HCT116 (cell line): ENCODE measurements around the gene SLC17A8. TPM values are rescaled to one million over a fixed set of nuclear protein-coding genes. Genes with fewer than 3 reads are reported as not detected.

Source experiments
- ATAC-seq: fragments of 200-7000 bp; cut with Tn5 transposase; 2 replicates; pipeline ENCODE4 v1.9.1; 2020; ENCODE audit warnings: mild to moderate bottlenecking, moderate library complexity
- BruUV-seq: library from RNA; stranded (reverse); fragments of 400-500 nt; replicated peaks from 2 replicates; lab custom pipeline; 2021; lab: Mats Ljungman, UMichigan
- CTCF ChIA-PET: fragments of 300-600 bp; sonication (Branson Sonifier 250); formaldehyde crosslinking; loops from one replicate; lab custom pipeline; 2021; ENCODE audit warnings: antibody characterized with exemption; lab: Charles Lee
- POLR2A ChIA-PET: fragments of 300-600, 350-600 bp; sonication (Branson Sonifier 250); formaldehyde crosslinking; loops from one replicate; lab custom pipeline; 2021; ENCODE audit warnings: antibody characterized with exemption; lab: Charles Lee
- RAD21 ChIA-PET, 2 experiments: fragments of 300-600 bp; sonication (Branson Sonifier 250); formaldehyde crosslinking; loops; one replicate each; lab custom pipeline; 2023; ENCODE audit warnings: low total read pairs in 2 of 2; ENCODE audit not compliant: uncharacterized antibody in 2 of 2, unreplicated experiment in 2 of 2, low non-redundant PET in 1 of 2; lab: Charles Lee
- DNase-seq: peaks from one replicate; pipeline ENCODE4 v3.0.0-alpha.2; 2010; ENCODE audit warnings: low read depth, low spot score
- H2AFZ ChIP-seq: fragments of 200-600 bp; shearing (Covaris generic), sonication (generic); 2 replicates; pipeline ENCODE4 v1.6.1; 2017; ENCODE audit warnings: low read depth, mixed run types, mixed read lengths, antibody characterized with exemption, low read length; ENCODE audit not compliant: poor library complexity, severe bottlenecking
- H3K27ac ChIP-seq: 2 replicates; pipeline ENCODE4 v1.5.1; 2012; ENCODE audit warnings: low read depth, low read length
- H3K27me3 ChIP-seq: fragments of 200-600 bp; sonication (generic); 2 replicates; pipeline ENCODE4 v1.6.1; 2016; ENCODE audit warnings: mixed run types, low read length, mixed read lengths; ENCODE audit not compliant: insufficient read depth
- H3K36me3 ChIP-seq, 2 experiments: fragments of 200-500 bp in 1 of 2; fragments of 200-600 bp in 1 of 2; sonication (Bioruptor generic) in 1 of 2; sonication (generic) in 1 of 2; 2 replicates each; pipeline versions ENCODE4 v1.5.1 to v1.6.1; 2014 to 2016; ENCODE audit warnings: low read length in 2 of 2, inconsistent platforms in 1 of 2, mixed read lengths in 1 of 2, mixed run types in 1 of 2; ENCODE audit not compliant: insufficient read depth in 2 of 2, control insufficient read depth in 1 of 2
- H3K4me1 ChIP-seq, 2 experiments: fragments of 200-600 bp in 1 of 2; sonication (generic) in 1 of 2; 2 replicates each; pipeline versions ENCODE4 v1.5.1 to v1.6.1; 2012 to 2017; ENCODE audit warnings: low read length in 2 of 2, inconsistent platforms in 1 of 2, mild to moderate bottlenecking in 1 of 2, mixed read lengths in 1 of 2, mixed run types in 1 of 2, moderate library complexity in 1 of 2; ENCODE audit not compliant: insufficient read depth in 2 of 2, control insufficient read depth in 1 of 2
- H3K4me2 ChIP-seq: fragments of 200-600 bp; sonication (generic); 2 replicates; pipeline ENCODE4 v1.6.1; 2017; ENCODE audit warnings: mixed run types, low read length, mixed read lengths
- H3K4me3 ChIP-seq, 2 experiments: fragments of 200-600 bp in 1 of 2; sonication (generic) in 1 of 2; replicated peaks in 1 of 2; 2 replicates each; pipeline ENCODE4 v1.5.1; 2011 to 2016; ENCODE audit warnings: low read length in 2 of 2, control low read depth in 1 of 2, low read depth in 1 of 2, mild to moderate bottlenecking in 1 of 2, mixed read lengths in 1 of 2, mixed run types in 1 of 2
- H3K79me2 ChIP-seq: fragments of 200-600 bp; sonication (generic); 2 replicates; pipeline ENCODE4 v1.6.1; 2017; ENCODE audit warnings: mild to moderate bottlenecking, mixed run types, low read length, moderate library complexity, mixed read lengths; ENCODE audit not compliant: insufficient read depth
- H3K9ac ChIP-seq: fragments of 200-600 bp; sonication (generic); 2 replicates; pipeline ENCODE4 v1.6.1; 2016; ENCODE audit warnings: low read length, mixed read lengths
- H3K9me2 ChIP-seq: fragments of 200-600 bp; sonication (generic), shearing (Covaris generic); 2 replicates; pipeline ENCODE4 v1.6.1; 2017; ENCODE audit warnings: mixed run types, mild to moderate bottlenecking, moderate library complexity; ENCODE audit not compliant: insufficient read depth
- H3K9me3 ChIP-seq, 2 experiments: fragments of 200-500 bp in 1 of 2; fragments of 200-600 bp in 1 of 2; sonication (Bioruptor generic) in 1 of 2; sonication (generic) in 1 of 2; 2 replicates each; pipeline ENCODE4 v1.6.1; 2014 to 2017; ENCODE audit warnings: low read length in 2 of 2, mixed read lengths in 2 of 2, inconsistent platforms in 1 of 2, low read depth in 1 of 2, mild to moderate bottlenecking in 1 of 2, mixed run types in 1 of 2, moderate library complexity in 1 of 2; ENCODE audit not compliant: control insufficient read depth in 1 of 2, insufficient read depth in 1 of 2
- H4K20me1 ChIP-seq: fragments of 200-600 bp; sonication (generic), shearing (Covaris generic); 2 replicates; pipeline ENCODE4 v1.6.1; 2017; ENCODE audit warnings: mixed run types, mild to moderate bottlenecking, moderate library complexity; ENCODE audit not compliant: insufficient read depth
- ELF1 ChIP-seq: IDR thresholded peaks from 2 replicates; pipeline ENCODE4 v1.6.1; 2012; ENCODE audit warnings: low read depth, borderline replicate concordance
- EZH2 ChIP-seq: fragments of 200-600 bp; sonication (generic); IDR thresholded peaks from 2 replicates; pipeline ENCODE4 v1.6.1; 2017; ENCODE audit warnings: antibody characterized with exemption, mixed run types
- FOSL1 ChIP-seq: IDR thresholded peaks from 2 replicates; pipeline ENCODE4 v1.6.1; 2012; ENCODE audit warnings: low read depth
- JUND ChIP-seq: IDR thresholded peaks from 2 replicates; pipeline ENCODE4 v1.6.1; 2012
- MAX ChIP-seq: IDR thresholded peaks from 2 replicates; pipeline ENCODE4 v1.6.1; 2012
- POLR2A ChIP-seq: IDR thresholded peaks from 2 replicates; pipeline ENCODE4 v1.7.0; 2011; ENCODE audit warnings: borderline replicate concordance; ENCODE audit not compliant: insufficient read depth, insufficient read length; ENCODE audit errors: extremely low read depth
- POLR2AphosphoS5 ChIP-seq: IDR thresholded peaks from 2 replicates; pipeline ENCODE4 v1.6.1; 2011; ENCODE audit warnings: mild to moderate bottlenecking, low read depth, low read length, moderate library complexity
- RAD21 ChIP-seq: IDR thresholded peaks from 2 replicates; pipeline ENCODE4 v1.6.1; 2012; ENCODE audit warnings: low read depth, mild to moderate bottlenecking
- SIN3A ChIP-seq: IDR thresholded peaks from 2 replicates; pipeline ENCODE4 v1.6.1; 2012; ENCODE audit warnings: low read depth
- SP1 ChIP-seq: IDR thresholded peaks from 2 replicates; pipeline ENCODE4 v1.6.1; 2012; ENCODE audit warnings: low read depth
- SRF ChIP-seq: IDR thresholded peaks from 2 replicates; pipeline ENCODE4 v1.6.1; 2012; ENCODE audit warnings: low read depth
- YY1 ChIP-seq: IDR thresholded peaks from 2 replicates; pipeline ENCODE4 v1.6.1; 2011; ENCODE audit warnings: low read length, low read depth, moderate library complexity, mild to moderate bottlenecking; ENCODE audit not compliant: insufficient replicate concordance; ENCODE audit errors: extremely low read depth
- ZBTB33 ChIP-seq: IDR thresholded peaks from 2 replicates; pipeline ENCODE4 v1.6.1; 2011; ENCODE audit warnings: mild to moderate bottlenecking, low read length, moderate library complexity; ENCODE audit not compliant: insufficient replicate concordance; ENCODE audit errors: extremely low read depth
- ZFX ChIP-seq: fragments of 450-650 bp; IDR thresholded peaks from 2 replicates; pipeline ENCODE4 v1.6.1; 2017
- ZNF274 ChIP-seq: fragments of 200-500 bp; sonication (Bioruptor generic); IDR thresholded peaks from 2 replicates; pipeline ENCODE4 v1.6.1; 2014; ENCODE audit warnings: mild to moderate bottlenecking, low read depth, low read length, inconsistent platforms
- intact Hi-C: fragments of 100-400 bp; cut with micrococcal nuclease; formaldehyde crosslinking; loops from 2 replicates; pipeline ENCODE4 v1.10.0; 2022
- total RNA-seq: library from RNA; stranded (reverse); gene quantifications from one replicate; pipeline ENCODE4 v1.2.1, GENCODE V29; 2021; ENCODE audit not compliant: unreplicated experiment
- TF ChIP-seq, protein P1 (sequence below): IDR thresholded peaks from 2 replicates; pipeline ENCODE4 v1.6.1; 2012
- TF ChIP-seq, protein P2 (sequence below): IDR thresholded peaks from 2 replicates; pipeline ENCODE4 v1.6.1; 2012; ENCODE audit warnings: low read depth

Gene SLC17A8
- total RNA-seq, 1 experiment from 2014 or later = not detected

DNA sequence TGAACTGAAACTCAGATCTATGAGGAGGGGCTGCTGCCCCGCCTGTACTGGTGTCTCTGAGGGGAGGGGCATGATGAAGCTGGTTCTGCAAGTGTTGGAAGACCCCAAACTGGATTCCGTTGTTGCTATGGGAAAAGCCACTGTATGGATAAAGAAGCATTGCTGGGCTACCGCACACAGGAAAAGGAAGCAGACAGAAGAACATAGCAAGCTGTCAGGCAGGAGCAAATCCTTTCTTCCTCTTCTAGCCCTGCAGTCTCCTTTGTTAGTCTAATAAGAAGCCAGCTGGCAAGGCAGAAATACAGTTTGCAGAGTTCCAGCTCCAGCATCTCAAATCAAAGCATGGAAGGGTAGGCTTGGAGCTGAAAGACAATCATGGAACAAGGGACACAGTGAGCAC lies 90.5 kb downstream of the SLC17A8 start:
- Histone ChIP-seq H3K9ac (no peak overlapping the region), H3K9me3 (no peaks in the 10 kb centered on the region), H2AFZ (no peak overlapping the region), H3K4me2 (no peak overlapping the region), H3K27me3 (peaks cover 5% of the 10 kb centered on the region; the same call in 1 of the 2 replicates), H3K9me2 (no peaks in the 10 kb centered on the region), H3K36me3 (no peaks in the 10 kb centered on the region), H3K4me3 (no peak overlapping the region), H3K4me1 (no peaks in the 10 kb centered on the region), H3K79me2 (no peaks in the 10 kb centered on the region), H3K27ac (no peak overlapping the region), H4K20me1 (no peaks in the 10 kb centered on the region)
- RAD21 ChIA-PET = no interaction called here
- intact Hi-C loops = no loop called here
- DNase-seq (no peak), ATAC-seq (no peak)
- BruUV-seq = no TSS peak
- POLR2A ChIA-PET = no interaction called here
- CTCF ChIA-PET = interaction anchor here (1.4 kb wide), 1 partner anchor 43 kb away, joined by 7 read pairs; no protein-coding TSS in a partner anchor
- no peak for TF ChIP-seq SRF
- no peak for TF ChIP-seq MAX
- no peak for TF ChIP-seq ZBTB33
- TF ChIP-seq, protein P1, sequence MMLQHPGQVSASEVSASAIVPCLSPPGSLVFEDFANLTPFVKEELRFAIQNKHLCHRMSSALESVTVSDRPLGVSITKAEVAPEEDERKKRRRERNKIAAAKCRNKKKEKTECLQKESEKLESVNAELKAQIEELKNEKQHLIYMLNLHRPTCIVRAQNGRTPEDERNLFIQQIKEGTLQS = no peak
- TF ChIP-seq YY1 = no peak
- TF ChIP-seq, protein P2, sequence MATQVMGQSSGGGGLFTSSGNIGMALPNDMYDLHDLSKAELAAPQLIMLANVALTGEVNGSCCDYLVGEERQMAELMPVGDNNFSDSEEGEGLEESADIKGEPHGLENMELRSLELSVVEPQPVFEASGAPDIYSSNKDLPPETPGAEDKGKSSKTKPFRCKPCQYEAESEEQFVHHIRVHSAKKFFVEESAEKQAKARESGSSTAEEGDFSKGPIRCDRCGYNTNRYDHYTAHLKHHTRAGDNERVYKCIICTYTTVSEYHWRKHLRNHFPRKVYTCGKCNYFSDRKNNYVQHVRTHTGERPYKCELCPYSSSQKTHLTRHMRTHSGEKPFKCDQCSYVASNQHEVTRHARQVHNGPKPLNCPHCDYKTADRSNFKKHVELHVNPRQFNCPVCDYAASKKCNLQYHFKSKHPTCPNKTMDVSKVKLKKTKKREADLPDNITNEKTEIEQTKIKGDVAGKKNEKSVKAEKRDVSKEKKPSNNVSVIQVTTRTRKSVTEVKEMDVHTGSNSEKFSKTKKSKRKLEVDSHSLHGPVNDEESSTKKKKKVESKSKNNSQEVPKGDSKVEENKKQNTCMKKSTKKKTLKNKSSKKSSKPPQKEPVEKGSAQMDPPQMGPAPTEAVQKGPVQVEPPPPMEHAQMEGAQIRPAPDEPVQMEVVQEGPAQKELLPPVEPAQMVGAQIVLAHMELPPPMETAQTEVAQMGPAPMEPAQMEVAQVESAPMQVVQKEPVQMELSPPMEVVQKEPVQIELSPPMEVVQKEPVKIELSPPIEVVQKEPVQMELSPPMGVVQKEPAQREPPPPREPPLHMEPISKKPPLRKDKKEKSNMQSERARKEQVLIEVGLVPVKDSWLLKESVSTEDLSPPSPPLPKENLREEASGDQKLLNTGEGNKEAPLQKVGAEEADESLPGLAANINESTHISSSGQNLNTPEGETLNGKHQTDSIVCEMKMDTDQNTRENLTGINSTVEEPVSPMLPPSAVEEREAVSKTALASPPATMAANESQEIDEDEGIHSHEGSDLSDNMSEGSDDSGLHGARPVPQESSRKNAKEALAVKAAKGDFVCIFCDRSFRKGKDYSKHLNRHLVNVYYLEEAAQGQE = no peak
- no peak for TF ChIP-seq FOSL1
- no peak for TF ChIP-seq EZH2
- no peak for TF ChIP-seq ZFX
- TF ChIP-seq ZNF274 = no peak
- no peak for TF ChIP-seq SIN3A
- TF ChIP-seq POLR2A = no peak
- no peak for TF ChIP-seq ELF1
- TF ChIP-seq POLR2AphosphoS5 = no peak
- no peak for TF ChIP-seq SP1
- no peak for TF ChIP-seq RAD21
- TF ChIP-seq JUND = no peak
